Measurements from ENCODE around the gene GNG4. TPM values are rescaled to one million over a fixed set of nuclear protein-coding genes. Genes with fewer than 3 reads are reported as not detected.

Gene GNG4
- total and polyA plus RNA-seq, 2 donors (not counting 3 experiments of a cell fraction or from before 2014, with no cell fraction given): 0.10 TPM; not detected in 1

DNA sequence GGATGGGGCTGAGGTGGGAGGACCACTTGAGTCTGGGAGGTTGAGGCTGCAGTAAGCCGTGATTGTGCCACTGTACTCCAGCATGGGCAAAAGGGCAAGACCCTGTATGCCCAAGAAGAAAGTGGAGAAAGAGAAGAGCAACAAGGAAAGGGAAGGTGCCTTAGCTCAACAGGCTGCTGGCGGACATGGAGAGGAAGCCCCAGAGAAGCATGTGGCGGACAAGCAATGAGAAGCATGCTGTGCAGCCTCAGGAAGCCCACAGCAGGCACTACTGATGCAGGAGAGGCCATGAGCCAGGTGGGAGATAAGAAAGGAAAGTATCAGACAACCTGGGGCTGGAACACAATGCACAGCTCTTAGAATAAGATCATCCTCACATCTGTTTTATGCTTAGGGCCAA lies 32.6 kb upstream of the GNG4 start:
- Histone ChIP-seq H3K36me3 (ENCODE audit: control insufficient read depth in 2 of 2, extremely low read depth in 1 of 2, insufficient read depth in 2 of 2, low read length in 2 of 2) (no peaks in the 10 kb centered on the region), H3K79me2 (ENCODE audit: control insufficient read depth, insufficient read depth, low read length) (no peaks in the 10 kb centered on the region), H3K4me1 (ENCODE audit: control insufficient read depth, extremely low read depth, insufficient read depth, low read length) (no peaks in the 10 kb centered on the region), H2AFZ (ENCODE audit: low read depth, low read length) (no peak overlapping the region), H3K4me2 (ENCODE audit: insufficient read depth, low read length) (no peak overlapping the region), H3K4me3 (replicated peaks in 1 of 3; ENCODE audit: insufficient read depth in 1 of 3, low read depth in 1 of 3, low read length in 3 of 3) (no peak overlapping the region), H3K27me3 (ENCODE audit: control insufficient read depth in 2 of 2, insufficient read depth in 2 of 2, low read length in 2 of 2) (no peaks in the 10 kb centered on the region), H3K9me1 (replicated peaks; ENCODE audit: control insufficient read depth, extremely low read depth, insufficient read depth, low read length) (no peaks in the 10 kb centered on the region), H3K27ac (ENCODE audit: insufficient read depth, low read depth, low read length) (no peak overlapping the region), H3K9ac (replicated peaks; ENCODE audit: extremely low read depth, insufficient read depth, low read length) (no peak overlapping the region), H3K9me3 (replicated peaks; ENCODE audit: control insufficient read depth, insufficient read depth, low read length) (no peaks in the 10 kb centered on the region), H4K20me1 (replicated peaks; ENCODE audit: control insufficient read depth, extremely low read depth, insufficient read depth, low read length) (no peaks in the 10 kb centered on the region)
- no TSS peak for BruUV-seq (replicated peaks)
- no peak for DNase-seq (ENCODE audit: low read depth, low spot score)
- POLR2A ChIA-PET: no interaction called here
- dilution Hi-C loops (cut with MboI; ENCODE audit: extremely low pct_ligation_motif_present, low sequenced_read_pairs): no loop called here
- CTCF ChIA-PET: no interaction called here
- TF ChIP-seq GATA2 (IDR thresholded peaks at IDR 0.05; ENCODE audit: insufficient read depth, insufficient read length, low read depth, low read length): no peak
- no peak for TF ChIP-seq MYC (IDR thresholded peaks at IDR 0.05; ENCODE audit: low read depth, low read length)
- TF ChIP-seq CTCF (IDR thresholded peaks at IDR 0.05; ENCODE audit: extremely low read depth in 1 of 2, insufficient read depth in 1 of 2, low read depth in 1 of 2, low read length in 2 of 2): no peak
- no peak for TF ChIP-seq FOS (IDR thresholded peaks at IDR 0.05; ENCODE audit: borderline replicate concordance, insufficient read depth, low read length)
- no peak for TF ChIP-seq JUN (IDR thresholded peaks at IDR 0.05; ENCODE audit: borderline replicate concordance, insufficient read depth, insufficient read length, low read depth)
- no peak for TF ChIP-seq EZH2 (IDR thresholded peaks at IDR 0.05; ENCODE audit: borderline replicate concordance, low read depth, low read length, severe bottlenecking)
- TF ChIP-seq MAX (IDR thresholded peaks at IDR 0.05; ENCODE audit: insufficient read depth, insufficient read length): no peak
- no peak for TF ChIP-seq POLR2A (IDR thresholded peaks at IDR 0.05; ENCODE audit: low read depth, low read length)
- TF ChIP-seq POLR2AphosphoS5 (IDR thresholded peaks at IDR 0.05; ENCODE audit: insufficient read depth, low read depth, low read length): no peak
- FAIRE-seq: no peak
- intact Hi-C loops (cut with micrococcal nuclease): no loop called here

Data from endothelial cell of umbilical vein (primary cell).